WTC11 (cell line): ENCODE results near the gene CGA.

Experiments
- CTCF ChIP-seq: fragments of 200-600 bp; IDR thresholded peaks from 2 replicates; pipeline ENCODE4 v1.8.0; 2022; ENCODE audit warnings: antibody characterized with exemption
- E2F1 ChIP-seq: sonication (generic); formaldehyde crosslinking; IDR thresholded peaks from 2 replicates; pipeline ENCODE4 v1.8.0; 2022; ENCODE audit warnings: mild to moderate bottlenecking, missing genetic modification reagents
- NFYB ChIP-seq: sonication (generic); formaldehyde crosslinking; conservative IDR thresholded peaks from 2 replicates; pipeline ENCODE4 v1.8.0; 2022; ENCODE audit warnings: low read depth, missing genetic modification reagents
- PRDM15 ChIP-seq: sonication (generic); formaldehyde crosslinking; IDR thresholded peaks from 2 replicates; pipeline ENCODE4 v1.8.0; 2022; ENCODE audit warnings: missing genetic modification reagents
- SMAD3 ChIP-seq: sonication (generic); formaldehyde crosslinking; IDR thresholded peaks from 2 replicates; pipeline ENCODE4 v1.8.0; 2022; ENCODE audit warnings: missing genetic modification reagents, mild to moderate bottlenecking, borderline replicate concordance

GRCh38 chr6:87105823-87106222 is 10.9 kb upstream of the CGA start:
- TF ChIP-seq CTCF (no peak), E2F1 (CRISPR knock-in tag) (no peak), SMAD3 (no peak), PRDM15 (no peak), NFYB (no peak)
